GM21528 (cell line): ENCODE measurements around the gene WFDC1.
"Not testable (repeated sequence)": the region's sequence is repeated elsewhere in the genome, so short reads cannot be mapped to it uniquely, and the experiment has no call there.

Experiments used
- ATAC-seq: cut with Tn5 transposase; IDR thresholded peaks from one replicate; pipeline ENCODE4 v1.9.1; 2021; ENCODE audit warnings: mild to moderate bottlenecking, moderate library complexity; ENCODE audit not compliant: unreplicated experiment, low FRiP score

WFDC1 gene

GRCh38 chr16:84324434-84325262, 30.0 kb downstream of the WFDC1 start:
- ATAC-seq = no peak

GRCh38 chr16:84326545-84326944, 31.9 kb downstream of the WFDC1 start:
- no peak for ATAC-seq

DNA sequence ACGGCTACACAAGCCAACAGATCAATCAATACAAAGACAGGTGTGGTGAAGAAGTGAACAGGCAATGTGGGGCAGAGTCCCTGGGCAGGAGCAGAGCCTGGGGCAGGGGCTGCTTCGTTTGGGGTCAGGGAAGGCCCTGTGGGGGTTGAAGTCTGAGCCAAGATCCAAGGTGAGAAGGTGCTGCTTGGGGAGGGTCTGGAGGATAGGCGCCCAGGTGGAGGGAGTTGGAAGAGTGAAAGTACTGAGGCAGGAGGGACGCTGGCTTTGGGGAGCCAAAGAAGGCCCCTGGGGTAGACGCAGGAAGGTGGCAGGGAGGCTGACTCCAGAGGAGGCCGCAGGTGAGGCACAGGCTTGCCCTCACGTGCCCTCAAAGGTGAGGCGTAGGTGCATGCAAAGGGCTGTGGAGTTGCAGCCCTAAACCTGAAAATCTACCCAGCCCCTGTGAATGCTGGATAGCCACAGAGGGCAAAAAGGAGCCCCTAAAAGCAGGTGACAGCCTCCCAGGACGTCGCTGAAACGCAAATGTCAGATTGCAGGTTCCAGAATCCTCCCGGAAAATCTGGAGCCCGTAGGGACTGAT, 33.3 kb downstream of the WFDC1 start:
- ATAC-seq = no peak

DNA sequence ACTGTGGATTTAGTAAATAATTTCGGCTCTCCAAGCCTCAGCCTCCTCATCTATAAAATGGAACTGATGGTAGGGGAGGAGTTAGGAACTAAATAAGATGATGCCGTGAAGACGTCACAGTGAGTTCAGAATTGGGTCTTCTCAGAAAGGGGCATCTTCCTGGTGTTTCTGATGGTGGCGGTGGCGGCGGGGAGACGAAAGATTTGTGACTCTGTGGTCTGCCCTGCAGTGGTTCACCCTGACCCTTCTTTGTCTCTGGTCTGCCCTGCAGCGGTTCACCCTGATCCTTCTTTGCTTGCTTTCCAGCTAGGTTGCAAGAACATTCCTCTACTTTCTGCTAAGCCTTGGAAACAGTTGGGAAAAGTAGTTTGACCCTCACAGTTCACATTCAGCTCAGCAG, 34.3 kb downstream of the WFDC1 start:
- ATAC-seq = no peak

DNA sequence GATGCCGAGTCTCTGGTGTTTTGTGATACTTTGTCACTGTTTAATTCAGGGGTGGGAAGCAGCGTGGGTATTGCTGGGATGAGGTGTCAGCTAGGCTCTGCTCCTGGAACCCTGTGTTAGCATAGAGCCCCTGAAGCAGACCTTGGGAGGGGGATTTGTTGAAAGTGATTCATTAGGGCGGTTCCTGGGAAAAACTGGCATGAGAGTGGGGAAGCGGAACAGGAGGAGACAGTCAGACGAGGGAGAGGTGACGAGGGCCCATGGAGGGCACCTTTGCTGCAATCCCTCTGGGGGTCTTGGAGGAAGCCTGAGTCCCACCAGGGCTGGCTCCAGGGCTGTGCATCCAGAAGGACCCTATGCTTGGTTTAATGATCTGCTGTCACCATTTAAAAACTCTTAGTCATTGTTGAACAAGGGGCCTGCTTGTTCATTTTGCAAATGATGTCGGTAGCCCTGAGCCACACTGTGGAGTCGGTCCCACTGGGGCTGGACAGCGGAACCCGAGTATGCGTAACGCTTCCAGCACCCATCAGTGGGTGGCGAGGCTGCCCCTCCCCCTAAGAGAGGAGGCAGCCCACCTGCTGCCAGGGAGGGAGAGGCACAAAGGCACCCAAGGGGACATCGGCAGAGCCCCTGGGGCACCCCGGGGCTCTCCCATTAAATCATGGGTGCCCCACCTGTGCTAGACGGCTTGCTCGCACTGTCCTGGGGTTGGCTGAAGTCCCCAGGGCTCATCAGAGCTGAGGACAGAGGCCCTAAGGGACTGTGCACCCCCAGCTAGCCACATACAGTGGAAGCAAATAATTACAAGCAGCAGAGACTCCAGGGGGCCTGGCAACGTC, 35.4 kb downstream of the WFDC1 start:
- ATAC-seq = no peak

DNA sequence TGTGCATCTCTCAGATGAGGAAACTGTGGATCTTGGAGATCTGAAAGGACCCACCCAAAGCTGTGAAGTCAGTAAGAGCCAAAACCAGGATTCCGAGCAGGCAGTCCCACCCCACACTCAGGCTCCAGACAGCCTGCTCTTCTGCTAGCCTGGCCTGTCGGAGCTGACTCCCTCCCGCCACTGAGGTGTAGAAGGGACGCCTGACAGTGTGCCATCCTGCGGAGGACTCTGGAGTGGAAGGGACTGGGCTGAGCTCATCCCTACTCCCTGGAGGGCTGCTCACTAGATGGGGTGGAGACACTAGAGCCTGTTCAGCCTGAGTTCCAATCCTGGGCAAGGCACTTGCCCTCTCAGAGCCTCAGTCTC, 36.0 kb downstream of the WFDC1 start:
- no peak for ATAC-seq

GRCh38 chr16:84331998-84332780, 37.5 kb downstream of the WFDC1 start:
- no peak for ATAC-seq

- no peak for ATAC-seq
Measured at GRCh38 chr16:84332975-84333684, 38.5 kb downstream of the WFDC1 start.

DNA sequence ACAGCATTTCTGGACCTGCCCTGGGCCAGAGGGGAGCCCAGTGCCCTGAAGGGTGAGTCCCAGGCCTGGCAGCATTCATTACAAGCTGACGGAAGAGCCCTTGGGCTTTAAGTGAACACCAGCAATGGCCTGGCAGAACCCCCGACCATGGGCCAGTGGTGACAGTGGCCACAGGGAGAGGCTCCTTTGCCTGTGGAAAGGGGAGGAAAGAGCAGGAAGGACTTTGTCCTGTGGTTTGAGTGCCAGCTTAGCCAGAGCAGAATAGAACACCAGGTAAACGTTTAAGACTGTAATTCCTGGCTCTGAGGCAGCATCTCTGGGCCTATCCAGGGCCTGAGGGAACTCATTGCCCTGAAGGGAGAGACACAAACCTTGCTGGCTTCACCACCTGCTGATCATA, 39.4 kb downstream of the WFDC1 start:
- no peak for ATAC-seq

- no peak for ATAC-seq
Measured at GRCh38 chr16:84334482-84334881, 39.8 kb downstream of the WFDC1 start.

DNA sequence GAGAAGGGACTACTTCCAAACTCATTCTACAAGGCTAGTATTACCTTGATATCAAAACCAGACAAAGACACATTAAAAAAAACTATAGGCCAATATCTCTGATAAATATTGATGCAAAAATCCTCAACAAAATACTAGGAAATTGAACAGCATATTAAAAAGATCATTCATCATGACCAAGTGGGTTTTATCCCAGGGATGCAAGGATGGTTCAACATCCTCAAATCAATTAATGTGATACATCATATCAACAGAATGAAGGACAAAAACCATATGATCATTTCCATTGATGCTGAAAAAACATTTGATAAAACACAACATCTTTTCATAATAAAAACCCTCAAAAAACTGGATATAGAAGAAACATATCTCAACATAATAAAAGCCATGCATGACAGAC, 42.6 kb downstream of the WFDC1 start:
- ATAC-seq = not testable (repeated sequence)

- ATAC-seq = no peak
Measured at GRCh38 chr16:84339311-84339710, 44.6 kb downstream of the WFDC1 start.

GRCh38 chr16:84339766-84340165, 45.1 kb downstream of the WFDC1 start:
- ATAC-seq = no peak

DNA sequence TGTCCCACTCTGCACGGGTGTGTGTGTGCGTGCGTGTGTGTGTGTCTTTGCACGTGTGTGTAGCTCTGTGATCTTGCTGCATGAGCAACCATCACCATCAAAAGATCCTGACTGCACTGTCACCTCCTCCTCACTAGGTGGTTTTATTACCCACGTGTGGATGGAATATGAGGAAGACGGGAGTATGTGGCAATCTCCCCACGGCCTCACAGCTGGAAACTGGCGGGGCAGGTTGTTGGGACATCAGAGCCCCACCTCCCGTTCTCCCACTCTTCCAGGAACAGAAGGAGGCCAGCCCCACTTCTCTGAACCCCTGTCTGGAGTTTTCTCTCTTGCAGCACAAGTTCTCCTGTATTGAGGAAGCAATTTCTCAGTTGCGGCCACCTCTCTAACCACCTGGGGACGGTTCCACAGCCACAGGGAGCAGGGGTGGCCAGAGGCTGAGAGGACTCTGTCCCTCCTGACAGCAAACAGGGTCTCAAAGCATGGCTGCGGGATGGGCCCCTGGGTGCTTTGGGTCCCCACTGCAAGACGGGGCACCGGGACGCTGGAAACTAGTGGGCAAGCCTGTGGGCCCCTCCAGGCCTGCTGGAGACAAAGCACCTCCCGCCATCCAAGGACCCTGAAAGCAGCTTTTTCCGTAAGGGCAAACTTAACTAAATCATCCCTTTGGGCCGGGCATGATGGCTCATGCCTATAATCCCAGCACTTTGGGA, 45.8 kb downstream of the WFDC1 start:
- ATAC-seq = no peak

GRCh38 chr16:84341528-84342295, 47.0 kb downstream of the WFDC1 start:
- no peak for ATAC-seq

GRCh38 chr16:84343800-84344199, 49.1 kb downstream of the WFDC1 start:
- ATAC-seq = not testable (repeated sequence)

DNA sequence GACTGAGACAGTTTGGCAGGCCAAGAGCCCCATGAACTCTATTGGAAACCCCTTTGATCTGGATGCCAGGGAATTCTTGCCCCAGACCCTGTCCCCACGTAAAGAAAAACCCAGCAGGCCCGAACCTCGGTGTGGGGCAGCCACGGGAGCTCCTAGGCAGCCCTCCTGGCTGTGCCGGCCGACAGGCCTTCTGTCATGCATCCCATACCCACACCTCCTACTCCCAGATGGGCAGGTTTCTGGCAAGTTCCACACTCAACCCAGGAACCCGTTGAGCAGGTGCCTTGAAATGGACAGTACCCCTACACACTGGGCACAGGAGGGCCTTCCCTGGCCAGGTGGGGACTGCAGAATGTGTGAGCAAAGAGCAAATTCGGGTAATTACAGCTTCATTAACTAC, 50.1 kb downstream of the WFDC1 start:
- no peak for ATAC-seq

GRCh38 chr16:84347161-84347560, 52.5 kb downstream of the WFDC1 start:
- ATAC-seq = no peak
